ENCODE results near the gene ACAD11.

The ACAD11 gene

GRCh38 chr3:132655471-132655870 is 4.1 kb downstream of the ACAD11 start:
- peaks cover 0 to 2% of the 10 kb centered on the region in 2 experiments for H3K4me1 ChIP-seq (ENCODE audit: control insufficient read depth in 1 of 2, insufficient read depth in 2 of 2, low read length in 2 of 2)
- no peak overlapping the region for H4K8ac ChIP-seq (ENCODE audit: low read depth, low read length)
- no peak overlapping the region for H3K4me3 ChIP-seq (ENCODE audit: low read depth, low read length)
- H2AFZ ChIP-seq (ENCODE audit: insufficient read depth, low read length, poor library complexity): no peak overlapping the region
- no peaks in the 10 kb centered on the region for H3K36me3 ChIP-seq (ENCODE audit: control insufficient read depth in 1 of 2, insufficient read depth in 2 of 2, low read length in 2 of 2)
- H3K18ac ChIP-seq (ENCODE audit: low read length): no peak overlapping the region
- H3K27me3 ChIP-seq (ENCODE audit: insufficient read depth, low read length): no peaks in the 10 kb centered on the region
- peaks cover 3% of the 10 kb centered on the region for H3K79me2 ChIP-seq (ENCODE audit: control insufficient read depth, insufficient read depth, low read length, poor library complexity)
- no CpG with 5 or more reads among the region's 2 CpGs for WGBS (ENCODE audit: extremely low coverage, insufficient coverage, insufficient read length)
- H3K14ac ChIP-seq (ENCODE audit: low read length): no peak overlapping the region
- no peak overlapping the region for H3K9ac ChIP-seq (ENCODE audit: low read length)
- no peak overlapping the region for H3K23ac ChIP-seq (ENCODE audit: low read length)
- no peak overlapping the region for H4K12ac ChIP-seq (ENCODE audit: low read depth, low read length)
- no peak overlapping the region for H4K91ac ChIP-seq (ENCODE audit: low read depth, low read length)
- no peak overlapping the region for H3K4ac ChIP-seq (ENCODE audit: low read depth, low read length)
- DNase-seq: no peak
- no peak overlapping the region for H3K4me2 ChIP-seq (ENCODE audit: low read length)
- H2AK5ac ChIP-seq (ENCODE audit: low read length): no peak overlapping the region
- H3K27ac ChIP-seq (ENCODE audit: low read depth, low read length): no peak overlapping the region
- H3K79me1 ChIP-seq (ENCODE audit: low read length): peaks cover 7% of the 10 kb centered on the region
- no peak overlapping the region for H2BK12ac ChIP-seq (ENCODE audit: low read length)
- H2BK120ac ChIP-seq (ENCODE audit: insufficient read depth, low read length, poor library complexity): no peak overlapping the region
- no peak overlapping the region for H2BK5ac ChIP-seq (ENCODE audit: low read depth, low read length, poor library complexity)
- no peaks in the 10 kb centered on the region for H3K9me3 ChIP-seq (ENCODE audit: insufficient read depth, low read depth, low read length)

DNA sequence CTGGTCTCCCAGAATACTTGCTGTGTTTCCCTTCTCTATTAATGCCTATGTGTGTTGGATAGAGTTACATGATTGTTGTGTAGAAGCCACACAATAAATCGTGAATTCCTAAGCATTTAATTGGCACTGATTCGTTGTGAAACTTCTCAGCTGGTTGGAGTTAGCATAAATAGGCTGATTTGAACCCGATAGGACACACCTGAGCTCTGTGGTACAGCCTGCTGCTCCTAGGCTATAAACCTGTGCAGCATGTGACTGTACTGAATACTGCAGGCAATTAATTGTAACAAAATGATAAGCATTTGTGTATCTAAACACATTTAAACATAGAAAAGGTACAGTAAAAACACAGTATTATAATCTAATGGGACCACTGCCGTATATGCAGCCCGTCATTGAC is 4.9 kb downstream of the ACAD11 start:
- Histone ChIP-seq H3K79me2 (ENCODE audit: control insufficient read depth, insufficient read depth, low read length, poor library complexity) (no peaks in the 10 kb centered on the region), H4K91ac (ENCODE audit: low read depth, low read length) (no peak overlapping the region), H3K27me3 (ENCODE audit: insufficient read depth, low read length) (no peaks in the 10 kb centered on the region), H3K4ac (ENCODE audit: low read depth, low read length) (no peak overlapping the region), H3K4me2 (ENCODE audit: low read length) (no peak overlapping the region), H4K8ac (ENCODE audit: low read depth, low read length) (no peak overlapping the region), H3K9me3 (ENCODE audit: insufficient read depth, low read depth, low read length) (no peaks in the 10 kb centered on the region), H4K12ac (ENCODE audit: low read depth, low read length) (no peak overlapping the region), H2BK5ac (ENCODE audit: low read depth, low read length, poor library complexity) (no peak overlapping the region), H3K79me1 (ENCODE audit: low read length) (peaks cover 3% of the 10 kb centered on the region), H3K23ac (ENCODE audit: low read length) (no peak overlapping the region), H2BK120ac (ENCODE audit: insufficient read depth, low read length, poor library complexity) (no peak overlapping the region), H3K9ac (ENCODE audit: low read length) (no peak overlapping the region), H3K4me1 (ENCODE audit: control insufficient read depth in 1 of 2, insufficient read depth in 2 of 2, low read length in 2 of 2) (peaks cover 0 to 2% of the 10 kb centered on the region in 2 experiments), H2AK5ac (ENCODE audit: low read length) (no peak overlapping the region), H2BK12ac (ENCODE audit: low read length) (no peak overlapping the region), H3K18ac (ENCODE audit: low read length) (no peak overlapping the region), H2AFZ (ENCODE audit: insufficient read depth, low read length, poor library complexity) (no peak overlapping the region), H3K14ac (ENCODE audit: low read length) (no peak overlapping the region), H3K27ac (ENCODE audit: low read depth, low read length) (no peak overlapping the region), H3K4me3 (ENCODE audit: low read depth, low read length) (no peak overlapping the region), H3K36me3 (ENCODE audit: control insufficient read depth in 1 of 2, insufficient read depth in 2 of 2, low read length in 2 of 2) (peaks cover 0 to 1% of the 10 kb centered on the region in 2 experiments)
- no CpG with 5 or more reads among the region's 5 CpGs for WGBS (ENCODE audit: extremely low coverage, insufficient coverage, insufficient read length)
- no peak for DNase-seq

- Histone ChIP-seq H3K4me1 (ENCODE audit: control insufficient read depth in 1 of 2, insufficient read depth in 2 of 2, low read length in 2 of 2) (peaks cover 0 to 2% of the 10 kb centered on the region in 2 experiments), H3K18ac (ENCODE audit: low read length) (no peak overlapping the region), H2BK12ac (ENCODE audit: low read length) (no peak overlapping the region), H2AK5ac (ENCODE audit: low read length) (no peak overlapping the region), H3K9ac (ENCODE audit: low read length) (no peak overlapping the region), H4K8ac (ENCODE audit: low read depth, low read length) (peak overlapping the region; percentile 8), H2BK5ac (ENCODE audit: low read depth, low read length, poor library complexity) (no peak overlapping the region), H3K4me3 (ENCODE audit: low read depth, low read length) (no peak overlapping the region), H4K12ac (ENCODE audit: low read depth, low read length) (no peak overlapping the region), H2BK120ac (ENCODE audit: insufficient read depth, low read length, poor library complexity) (no peak overlapping the region), H3K79me2 (ENCODE audit: control insufficient read depth, insufficient read depth, low read length, poor library complexity) (no peaks in the 10 kb centered on the region), H4K91ac (ENCODE audit: low read depth, low read length) (no peak overlapping the region), H3K4ac (ENCODE audit: low read depth, low read length) (no peak overlapping the region), H3K9me3 (ENCODE audit: insufficient read depth, low read depth, low read length) (no peaks in the 10 kb centered on the region), H3K4me2 (ENCODE audit: low read length) (no peak overlapping the region), H3K36me3 (ENCODE audit: control insufficient read depth in 1 of 2, insufficient read depth in 2 of 2, low read length in 2 of 2) (peaks cover 0 to 1% of the 10 kb centered on the region in 2 experiments), H3K23ac (ENCODE audit: low read length) (no peak overlapping the region), H2AFZ (ENCODE audit: insufficient read depth, low read length, poor library complexity) (no peak overlapping the region), H3K27me3 (ENCODE audit: insufficient read depth, low read length) (no peaks in the 10 kb centered on the region), H3K27ac (ENCODE audit: low read depth, low read length) (no peak overlapping the region), H3K14ac (ENCODE audit: low read length) (no peak overlapping the region), H3K79me1 (ENCODE audit: low read length) (no peaks in the 10 kb centered on the region)
- WGBS (ENCODE audit: extremely low coverage, insufficient coverage, insufficient read length): no CpG with 5 or more reads among the region's 2 CpGs
- DNase-seq: peak in 1 of 2 donors; percentile 33
Measured at GRCh38 chr3:132654190-132654589, 5.4 kb downstream of the ACAD11 start.

- no peak overlapping the region for H3K23ac ChIP-seq (ENCODE audit: low read length)
- no peak overlapping the region for H4K8ac ChIP-seq (ENCODE audit: low read depth, low read length)
- H2BK120ac ChIP-seq (ENCODE audit: insufficient read depth, low read length, poor library complexity): no peak overlapping the region
- no peak overlapping the region for H4K12ac ChIP-seq (ENCODE audit: low read depth, low read length)
- H3K9ac ChIP-seq (ENCODE audit: low read length): no peak overlapping the region
- no peaks in the 10 kb centered on the region for H3K4me1 ChIP-seq (ENCODE audit: control insufficient read depth in 1 of 2, insufficient read depth in 2 of 2, low read length in 2 of 2)
- no peak overlapping the region for H3K27ac ChIP-seq (ENCODE audit: low read depth, low read length)
- H4K91ac ChIP-seq (ENCODE audit: low read depth, low read length): no peak overlapping the region
- H3K4me3 ChIP-seq (ENCODE audit: low read depth, low read length): no peak overlapping the region
- H2BK5ac ChIP-seq (ENCODE audit: low read depth, low read length, poor library complexity): no peak overlapping the region
- H2AFZ ChIP-seq (ENCODE audit: insufficient read depth, low read length, poor library complexity): no peak overlapping the region
- H2AK5ac ChIP-seq (ENCODE audit: low read length): no peak overlapping the region
- H2BK12ac ChIP-seq (ENCODE audit: low read length): no peak overlapping the region
- DNase-seq: no peak
- H3K9me3 ChIP-seq (ENCODE audit: insufficient read depth, low read depth, low read length): no peaks in the 10 kb centered on the region
- H3K79me2 ChIP-seq (ENCODE audit: control insufficient read depth, insufficient read depth, low read length, poor library complexity): no peaks in the 10 kb centered on the region
- H3K4ac ChIP-seq (ENCODE audit: low read depth, low read length): no peak overlapping the region
- no peak overlapping the region for H3K14ac ChIP-seq (ENCODE audit: low read length)
- H3K27me3 ChIP-seq (ENCODE audit: insufficient read depth, low read length): no peaks in the 10 kb centered on the region
- no CpG with 5 or more reads among the region's 1 CpG for WGBS (ENCODE audit: extremely low coverage, insufficient coverage, insufficient read length)
- no peaks in the 10 kb centered on the region for H3K79me1 ChIP-seq (ENCODE audit: low read length)
- peaks cover 0 to 1% of the 10 kb centered on the region in 2 experiments for H3K36me3 ChIP-seq (ENCODE audit: control insufficient read depth in 1 of 2, insufficient read depth in 2 of 2, low read length in 2 of 2)
- no peak overlapping the region for H3K18ac ChIP-seq (ENCODE audit: low read length)
- H3K4me2 ChIP-seq (ENCODE audit: low read length): no peak overlapping the region
Measured at GRCh38 chr3:132652640-132653270, 6.9 kb downstream of the ACAD11 start.

Measured in trophoblast cell (in vitro differentiated cells and primary cell).